Loucy (cell line): ENCODE results near the gene EPHA6.

Experiments
- H2AFZ ChIP-seq: fragments of 200-600 bp; sonication (generic); 2 replicates; pipeline ENCODE4 v1.6.0; 2016; ENCODE audit warnings: antibody characterized with exemption, mild to moderate bottlenecking, low read length, moderate library complexity
- H3F3A ChIP-seq: fragments of 200-600 bp; 2 replicates; pipeline ENCODE4 v1.6.0; 2016; ENCODE audit warnings: antibody characterized with exemption, low read depth, mild to moderate bottlenecking
- H3K27me3 ChIP-seq: fragments of 200-600 bp; sonication (generic); 2 replicates; pipeline ENCODE4 v1.6.1; 2014; ENCODE audit warnings: low read length, mild to moderate bottlenecking; ENCODE audit not compliant: insufficient read depth, poor library complexity, severe bottlenecking
- H3K36me3 ChIP-seq: fragments of 200-600 bp; sonication (generic); 2 replicates; pipeline ENCODE4 v1.6.1; 2016; ENCODE audit warnings: low read length; ENCODE audit not compliant: insufficient read depth
- H3K4me1 ChIP-seq: fragments of 200-600 bp; sonication (generic); 2 replicates; pipeline ENCODE4 v1.5.1; 2014; ENCODE audit warnings: low read length, mild to moderate bottlenecking; ENCODE audit not compliant: insufficient read depth, poor library complexity, severe bottlenecking
- H3K4me2 ChIP-seq: fragments of 200-600 bp; sonication (generic); 2 replicates; pipeline ENCODE4 v1.6.0; 2014; ENCODE audit warnings: antibody characterized with exemption, low read length, low read depth, mild to moderate bottlenecking; ENCODE audit not compliant: poor library complexity, severe bottlenecking
- H3K4me3 ChIP-seq: fragments of 200-600 bp; sonication (generic); 2 replicates; pipeline ENCODE4 v1.5.1; 2014; ENCODE audit warnings: low read length, mild to moderate bottlenecking, mixed read lengths; ENCODE audit not compliant: poor library complexity, severe bottlenecking
- H3K79me2 ChIP-seq: fragments of 200-600 bp; sonication (generic); 2 replicates; pipeline ENCODE4 v1.6.1; 2014; ENCODE audit warnings: low read length; ENCODE audit not compliant: insufficient read depth
- H3K9ac ChIP-seq: fragments of 200-600 bp; sonication (generic); 2 replicates; pipeline ENCODE4 v1.6.0; 2014; ENCODE audit warnings: mild to moderate bottlenecking, low read depth, low read length, moderate library complexity; ENCODE audit not compliant: poor library complexity, severe bottlenecking
- H3K9me2 ChIP-seq: fragments of 200-600 bp; sonication (generic); replicated peaks from 2 replicates; pipeline ENCODE4 v1.6.1; 2016; ENCODE audit warnings: low read depth, low read length, mixed read lengths
- H3K9me3 ChIP-seq: fragments of 200-600 bp; sonication (generic); 2 replicates; pipeline ENCODE4 v1.6.1; 2014; ENCODE audit warnings: mild to moderate bottlenecking, antibody characterized with exemption, low read length, low read depth; ENCODE audit not compliant: insufficient read depth
- H4K20me1 ChIP-seq: fragments of 200-600 bp; sonication (generic); 2 replicates; pipeline ENCODE4 v1.6.0; 2014; ENCODE audit warnings: antibody characterized with exemption, low read length, mild to moderate bottlenecking; ENCODE audit not compliant: insufficient read depth, poor library complexity, severe bottlenecking
- EZH2phosphoT487 ChIP-seq: fragments of 200-600 bp; IDR thresholded peaks from 2 replicates; pipeline ENCODE4 v1.6.1; 2018; ENCODE audit warnings: antibody characterized with exemption, mild to moderate bottlenecking, moderate library complexity, borderline replicate concordance
- TF ChIP-seq, protein P1 (sequence below): fragments of 200-600 bp; sonication (generic); conservative IDR thresholded peaks from 2 replicates; pipeline ENCODE4 v1.5.1; 2014; ENCODE audit warnings: mild to moderate bottlenecking, antibody characterized with exemption, low read length

EPHA6 gene

DNA sequence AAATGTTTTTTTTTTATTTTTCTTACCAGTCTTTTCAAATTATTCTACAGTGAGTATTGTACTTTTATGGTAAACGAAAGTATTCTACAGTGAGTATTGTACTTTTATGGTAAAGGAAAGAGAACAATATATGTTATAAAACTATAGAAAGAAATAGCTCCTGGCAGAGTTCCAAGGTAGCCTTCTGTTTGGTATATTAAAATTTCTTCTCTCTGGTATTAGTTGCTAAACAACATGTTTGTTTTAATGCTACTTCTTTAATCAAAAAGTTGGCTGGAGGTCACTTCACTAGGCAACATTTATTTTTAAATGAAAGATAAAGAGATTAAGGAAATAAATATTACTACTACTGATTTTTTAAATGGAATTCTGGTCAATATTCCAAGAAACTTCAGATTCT, 841.6 kb downstream of the EPHA6 start:
- H3K4me1 ChIP-seq: no peaks in the 10 kb centered on the region
- no peaks in the 10 kb centered on the region for H3K79me2 ChIP-seq
- H3K27me3 ChIP-seq: no peaks in the 10 kb centered on the region
- no peaks in the 10 kb centered on the region for H3F3A ChIP-seq
- no peaks in the 10 kb centered on the region for H3K36me3 ChIP-seq
- H3K9ac ChIP-seq: no peak overlapping the region
- H3K9me3 ChIP-seq: no peaks in the 10 kb centered on the region
- H3K4me3 ChIP-seq: no peak overlapping the region
- H3K9me2 ChIP-seq: no peaks in the 10 kb centered on the region
- no peak overlapping the region for H3K4me2 ChIP-seq
- H2AFZ ChIP-seq: no peak overlapping the region
- no peaks in the 10 kb centered on the region for H4K20me1 ChIP-seq
- TF ChIP-seq, protein P1, sequence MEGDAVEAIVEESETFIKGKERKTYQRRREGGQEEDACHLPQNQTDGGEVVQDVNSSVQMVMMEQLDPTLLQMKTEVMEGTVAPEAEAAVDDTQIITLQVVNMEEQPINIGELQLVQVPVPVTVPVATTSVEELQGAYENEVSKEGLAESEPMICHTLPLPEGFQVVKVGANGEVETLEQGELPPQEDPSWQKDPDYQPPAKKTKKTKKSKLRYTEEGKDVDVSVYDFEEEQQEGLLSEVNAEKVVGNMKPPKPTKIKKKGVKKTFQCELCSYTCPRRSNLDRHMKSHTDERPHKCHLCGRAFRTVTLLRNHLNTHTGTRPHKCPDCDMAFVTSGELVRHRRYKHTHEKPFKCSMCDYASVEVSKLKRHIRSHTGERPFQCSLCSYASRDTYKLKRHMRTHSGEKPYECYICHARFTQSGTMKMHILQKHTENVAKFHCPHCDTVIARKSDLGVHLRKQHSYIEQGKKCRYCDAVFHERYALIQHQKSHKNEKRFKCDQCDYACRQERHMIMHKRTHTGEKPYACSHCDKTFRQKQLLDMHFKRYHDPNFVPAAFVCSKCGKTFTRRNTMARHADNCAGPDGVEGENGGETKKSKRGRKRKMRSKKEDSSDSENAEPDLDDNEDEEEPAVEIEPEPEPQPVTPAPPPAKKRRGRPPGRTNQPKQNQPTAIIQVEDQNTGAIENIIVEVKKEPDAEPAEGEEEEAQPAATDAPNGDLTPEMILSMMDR: no peak
- no peak for TF ChIP-seq EZH2phosphoT487

DNA sequence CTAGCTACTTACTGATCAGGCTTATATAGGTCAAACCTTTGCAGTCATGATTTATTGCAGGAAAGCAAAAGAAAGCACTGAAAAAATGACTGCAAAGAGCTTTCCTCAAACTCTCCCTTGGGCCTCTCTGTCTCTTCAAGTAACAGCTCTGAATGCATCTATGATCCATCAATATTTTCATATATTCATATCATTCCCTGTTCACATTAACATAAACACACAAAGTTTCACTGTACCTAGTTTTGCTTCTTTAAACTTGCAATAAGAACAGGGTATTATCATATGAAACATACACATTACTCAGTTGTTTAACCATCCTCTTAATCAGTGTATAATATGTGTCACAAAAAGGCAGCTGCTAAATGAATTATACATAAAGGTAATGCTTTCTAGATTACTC, 842.2 kb downstream of the EPHA6 start:
- Histone ChIP-seq H2AFZ (no peak overlapping the region), H3K36me3 (no peaks in the 10 kb centered on the region), H3K79me2 (no peaks in the 10 kb centered on the region), H3K9ac (no peak overlapping the region), H3K27me3 (no peaks in the 10 kb centered on the region), H3K4me2 (no peak overlapping the region), H3K9me2 (no peaks in the 10 kb centered on the region), H3K4me3 (no peak overlapping the region), H3K9me3 (no peaks in the 10 kb centered on the region), H3K4me1 (no peaks in the 10 kb centered on the region), H3F3A (no peaks in the 10 kb centered on the region), H4K20me1 (no peaks in the 10 kb centered on the region)
- TF ChIP-seq, protein P1: no peak
- no peak for TF ChIP-seq EZH2phosphoT487

DNA sequence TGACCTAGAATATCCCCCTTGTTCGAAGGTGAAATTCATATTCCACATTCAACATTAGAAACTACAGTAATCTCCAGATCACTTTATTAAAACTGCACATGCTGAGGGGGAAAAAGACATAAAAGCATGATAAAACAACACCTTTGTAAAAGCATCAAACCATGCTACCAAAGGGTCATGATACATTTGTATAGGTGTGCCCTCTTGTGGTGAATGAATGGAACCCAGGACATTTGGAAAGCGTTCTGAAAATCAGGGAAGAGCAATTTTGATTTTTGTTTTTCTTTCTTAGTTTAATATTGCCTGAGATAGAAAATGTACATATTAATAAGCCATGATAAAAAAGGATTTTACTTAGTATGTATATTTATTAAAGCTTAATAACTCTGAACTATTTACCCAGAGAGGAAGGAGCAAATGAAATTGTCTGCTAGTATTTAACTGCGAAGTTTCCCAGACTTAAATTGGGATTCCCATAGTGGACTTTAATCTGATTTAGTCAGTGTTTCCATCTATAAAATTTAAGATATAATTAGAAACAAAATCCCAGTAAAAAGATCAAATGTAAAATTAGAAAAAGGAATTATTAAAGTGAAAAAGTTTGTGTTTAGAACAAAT, 844.4 kb downstream of the EPHA6 start:
- no peak overlapping the region for H3K4me3 ChIP-seq
- H3K4me1 ChIP-seq: no peaks in the 10 kb centered on the region
- no peaks in the 10 kb centered on the region for H4K20me1 ChIP-seq
- no peaks in the 10 kb centered on the region for H3K79me2 ChIP-seq
- no peak overlapping the region for H3K4me2 ChIP-seq
- no peaks in the 10 kb centered on the region for H3K36me3 ChIP-seq
- H3F3A ChIP-seq: no peaks in the 10 kb centered on the region
- H3K9me2 ChIP-seq: no peaks in the 10 kb centered on the region
- H3K27me3 ChIP-seq: no peaks in the 10 kb centered on the region
- no peaks in the 10 kb centered on the region for H3K9me3 ChIP-seq
- H3K9ac ChIP-seq: no peak overlapping the region
- no peak overlapping the region for H2AFZ ChIP-seq
- no peak for TF ChIP-seq EZH2phosphoT487
- TF ChIP-seq, protein P1: peak; percentile 75
